Skin of body (tissue), 2 donors: Measurements from ENCODE around the gene COL4A1. TPM values are rescaled to one million over a fixed set of nuclear protein-coding genes. Genes with fewer than 3 reads are reported as not detected.
"Not testable (repeated sequence)": the region's sequence is repeated elsewhere in the genome, so short reads cannot be mapped to it uniquely, and the experiment has no call there.

Experiments used
- DNase-seq: peaks from one replicate; lab custom pipeline; 2025; lab: John Stamatoyannopoulos, UW
- total RNA-seq: library from RNA; depleted of rRNA; stranded (reverse); fragments of >200 nt; gene quantifications from one replicate; pipeline ENCODE4 v1.2.3, GENCODE V29; 2014

The COL4A1 gene
- total RNA-seq, 1 donor from 2014 or later = 740 TPM

GRCh38 chr13:110324026-110324749, 17.2 kb upstream of the COL4A1 start:
- DNase-seq = peak; percentile 63

- DNase-seq = no peak
These were observed 16.4 kb upstream of the COL4A1 start for GRCh38 chr13:110323172-110323891.

- no peak for DNase-seq
These were observed 15.8 kb upstream of the COL4A1 start for GRCh38 chr13:110322828-110323171.

GRCh38 chr13:110322126-110322827, 15.3 kb upstream of the COL4A1 start:
- DNase-seq = no peak

- not testable (repeated sequence) for DNase-seq
These were observed 14.6 kb upstream of the COL4A1 start for GRCh38 chr13:110321573-110321972.

GRCh38 chr13:110320645-110321044, 13.7 kb upstream of the COL4A1 start:
- no peak for DNase-seq

- no peak for DNase-seq
These were observed 13.0 kb upstream of the COL4A1 start for GRCh38 chr13:110319774-110320509.

GRCh38 chr13:110319397-110319773, 12.4 kb upstream of the COL4A1 start:
- no peak for DNase-seq

GRCh38 chr13:110318920-110319319, 12.0 kb upstream of the COL4A1 start:
- DNase-seq = no peak

GRCh38 chr13:110317496-110318195, 10.7 kb upstream of the COL4A1 start:
- no peak for DNase-seq

GRCh38 chr13:110317093-110317492, 10.1 kb upstream of the COL4A1 start:
- no peak for DNase-seq

GRCh38 chr13:110316196-110316595, 9.2 kb upstream of the COL4A1 start:
- DNase-seq = no peak

GRCh38 chr13:110314516-110315245, 7.7 kb upstream of the COL4A1 start:
- DNase-seq = no peak

- DNase-seq = not testable (repeated sequence)
These were observed 6.8 kb upstream of the COL4A1 start for GRCh38 chr13:110313733-110314132.

GRCh38 chr13:110313261-110313660, 6.3 kb upstream of the COL4A1 start:
- not testable (repeated sequence) for DNase-seq

GRCh38 chr13:110312339-110313031, 5.5 kb upstream of the COL4A1 start:
- DNase-seq = no peak

- no peak for DNase-seq
These were observed 4.7 kb upstream of the COL4A1 start for GRCh38 chr13:110311443-110312338.

- no peak for DNase-seq
These were observed 3.8 kb upstream of the COL4A1 start for GRCh38 chr13:110310541-110311442.
